Measurements from ENCODE around the gene PKMYT1. TPM values are rescaled to one million over a fixed set of nuclear protein-coding genes. Genes with fewer than 3 reads are reported as not detected.

The PKMYT1 gene
- total RNA-seq, 6 experiments from 2014 or later = 0.68 to 6.5 (median 1.7) TPM

GRCh38 chr16:3022684-3023414 lies 42.6 kb upstream of the PKMYT1 start:
- Histone ChIP-seq H3K4me3 (peak overlapping the region in 2 of 3 donors; percentile 59 to 67), H3K27ac (peak overlapping the region; percentile 84 to 95 (median 91)), H3K36me3 (peaks cover 0 to 6% (median 0%) of the 10 kb centered on the region in 4 donors), H3K27me3 (no peaks in the 10 kb centered on the region), H3K9me3 (no peaks in the 10 kb centered on the region), H3K4me1 (peaks cover 0 to 30% (median 14%) of the 10 kb centered on the region in 4 donors)
- DNase-seq (no peak), ATAC-seq (peak in 1 of 4 donors; percentile 0)
- TF ChIP-seq POLR2A (IDR thresholded peaks at IDR 0.05) = no peak
- peak in 1 of 4 donors; percentile 2 for TF ChIP-seq CTCF (IDR thresholded peaks at IDR 0.05)
- intact Hi-C loops (cut with DNase I) = no loop called here
- 49% methylated on average over 7 of the region's 8 CpGs for WGBS (ENCODE audit: insufficient coverage, low coverage, low lambda C conversion rate, missing lambda C conversion rate)

DNA sequence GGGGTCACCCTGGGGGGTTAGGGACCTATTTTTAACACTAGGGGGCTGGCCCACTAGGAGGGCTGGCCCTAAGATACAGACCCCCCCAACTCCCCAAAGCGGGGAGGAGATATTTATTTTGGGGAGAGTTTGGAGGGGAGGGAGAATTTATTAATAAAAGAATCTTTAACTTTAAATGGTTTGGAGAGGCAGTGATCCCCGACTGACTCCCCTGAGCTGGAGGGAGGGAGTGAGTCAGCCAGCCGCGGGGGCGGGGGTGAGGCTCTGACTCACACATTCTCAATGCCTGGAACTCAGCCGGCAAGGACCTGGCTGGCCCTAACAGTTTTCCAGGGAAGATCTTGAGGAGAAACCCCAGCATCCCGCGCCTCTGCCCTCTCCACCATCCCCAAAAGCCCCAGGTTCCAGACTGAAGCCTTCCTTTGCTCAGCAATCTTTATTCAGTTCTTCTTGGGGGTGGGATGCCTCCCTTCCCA lies 42.0 kb upstream of the PKMYT1 start:
- 60% methylated on average over 4 of the region's 8 CpGs for WGBS (ENCODE audit: insufficient coverage, low coverage, low lambda C conversion rate, missing lambda C conversion rate)
- TF ChIP-seq POLR2A (IDR thresholded peaks at IDR 0.05) (no peak), CTCF (IDR thresholded peaks at IDR 0.05) (no peak)
- Histone ChIP-seq H3K27ac (peak overlapping the region; percentile 84 to 95 (median 91)), H3K9me3 (no peaks in the 10 kb centered on the region), H3K4me1 (peaks cover 0 to 28% (median 14%) of the 10 kb centered on the region in 4 donors), H3K36me3 (peaks cover 0 to 6% (median 0%) of the 10 kb centered on the region in 4 donors), H3K27me3 (no peaks in the 10 kb centered on the region), H3K4me3 (peak overlapping the region in 1 of 3 donors; percentile 84)
- ATAC-seq (peak in 1 of 4 donors; percentile 31), DNase-seq (peak in 1 of 3 donors; percentile 85)
- intact Hi-C loops (cut with DNase I) = no loop called here

DNA sequence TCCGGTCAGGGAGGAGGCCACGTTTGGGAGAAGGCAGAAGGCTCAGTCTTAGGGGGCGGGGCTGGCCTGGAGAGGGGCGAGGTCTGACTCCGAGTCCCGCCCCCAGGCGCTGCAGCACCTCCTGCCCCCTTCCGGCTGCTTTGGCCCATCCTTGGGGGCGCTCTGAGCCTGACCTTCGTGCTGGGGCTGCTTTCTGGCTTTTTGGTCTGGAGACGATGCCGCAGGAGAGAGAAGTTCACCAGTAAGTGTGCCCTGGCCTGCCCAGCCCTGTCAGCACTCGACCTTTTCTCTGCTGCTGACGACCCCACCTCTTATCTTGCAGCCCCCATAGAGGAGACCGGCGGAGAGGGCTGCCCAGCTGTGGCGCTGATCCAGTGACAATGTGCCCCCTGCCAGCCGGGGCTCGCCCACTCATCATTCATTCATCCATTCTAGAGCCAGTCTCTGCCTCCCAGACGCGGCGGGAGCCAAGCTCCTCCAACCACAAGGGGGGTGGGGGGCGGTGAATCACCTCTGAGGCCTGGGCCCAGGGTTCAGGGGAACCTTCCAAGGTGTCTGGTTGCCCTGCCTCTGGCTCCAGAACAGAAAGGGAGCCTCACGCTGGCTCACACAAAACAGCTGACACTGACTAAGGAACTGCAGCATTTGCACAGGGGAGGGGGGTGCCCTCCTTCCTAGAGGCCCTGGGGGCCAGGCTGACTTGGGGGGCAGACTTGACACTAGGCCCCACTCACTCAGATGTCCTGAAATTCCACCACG lies 41.4 kb upstream of the PKMYT1 start:
- intact Hi-C loops (cut with DNase I) = no loop called here
- TF ChIP-seq CTCF (IDR thresholded peaks at IDR 0.05) = peak in 3 of 4 donors; percentile 32 to 37 (median 37)
- TF ChIP-seq POLR2A (IDR thresholded peaks at IDR 0.05) = no peak
- Histone ChIP-seq H3K36me3 (peaks cover 0 to 6% (median 0%) of the 10 kb centered on the region in 4 donors), H3K27me3 (no peaks in the 10 kb centered on the region), H3K4me1 (peaks cover 0 to 28% (median 14%) of the 10 kb centered on the region in 4 donors), H3K9me3 (no peaks in the 10 kb centered on the region), H3K4me3 (peak overlapping the region; percentile 64 to 84 (median 74)), H3K27ac (peak overlapping the region; percentile 84 to 95 (median 91))
- WGBS (ENCODE audit: insufficient coverage, low coverage, low lambda C conversion rate, missing lambda C conversion rate) = 9% methylated on average over 11 of the region's 25 CpGs
- ATAC-seq (peak; percentile 41 to 52 (median 46)), DNase-seq (peak; percentile 80 to 88 (median 83))

GRCh38 chr16:3020604-3021448 lies 40.6 kb upstream of the PKMYT1 start:
- H3K27ac ChIP-seq = peak overlapping the region; percentile 84 to 95 (median 91)
- TF ChIP-seq CTCF (IDR thresholded peaks at IDR 0.05) = no peak
- peak; percentile 63 for TF ChIP-seq POLR2A (IDR thresholded peaks at IDR 0.05)
- intact Hi-C loops (cut with DNase I) = no loop called here
- H3K36me3 ChIP-seq = peaks cover 0 to 1% (median 0%) of the 10 kb centered on the region in 4 donors
- WGBS (ENCODE audit: insufficient coverage, low coverage, low lambda C conversion rate, missing lambda C conversion rate) = under 1% methylated on average over 32 of the region's 57 CpGs
- peak in 2 of 3 donors; percentile 74 to 91 for DNase-seq
- peak overlapping the region; percentile 64 to 84 (median 74) for H3K4me3 ChIP-seq
- no peaks in the 10 kb centered on the region for H3K27me3 ChIP-seq
- ATAC-seq = peak; percentile 29 to 50 (median 36)
- peaks cover 0 to 28% (median 14%) of the 10 kb centered on the region in 4 donors for H3K4me1 ChIP-seq
- H3K9me3 ChIP-seq = no peaks in the 10 kb centered on the region

Measured in right lobe of liver (tissue), 6 donors.